ENCODE measurements around the gene LRRK1. TPM values are rescaled to one million over a fixed set of nuclear protein-coding genes. Genes with fewer than 3 reads are reported as not detected.

The LRRK1 gene
- total and polyA plus RNA-seq, 2 of the 13 experiments (the other 11 are each of a cell fraction or from before 2014, with no cell fraction given), result 0.13 to 1.2 TPM

DNA sequence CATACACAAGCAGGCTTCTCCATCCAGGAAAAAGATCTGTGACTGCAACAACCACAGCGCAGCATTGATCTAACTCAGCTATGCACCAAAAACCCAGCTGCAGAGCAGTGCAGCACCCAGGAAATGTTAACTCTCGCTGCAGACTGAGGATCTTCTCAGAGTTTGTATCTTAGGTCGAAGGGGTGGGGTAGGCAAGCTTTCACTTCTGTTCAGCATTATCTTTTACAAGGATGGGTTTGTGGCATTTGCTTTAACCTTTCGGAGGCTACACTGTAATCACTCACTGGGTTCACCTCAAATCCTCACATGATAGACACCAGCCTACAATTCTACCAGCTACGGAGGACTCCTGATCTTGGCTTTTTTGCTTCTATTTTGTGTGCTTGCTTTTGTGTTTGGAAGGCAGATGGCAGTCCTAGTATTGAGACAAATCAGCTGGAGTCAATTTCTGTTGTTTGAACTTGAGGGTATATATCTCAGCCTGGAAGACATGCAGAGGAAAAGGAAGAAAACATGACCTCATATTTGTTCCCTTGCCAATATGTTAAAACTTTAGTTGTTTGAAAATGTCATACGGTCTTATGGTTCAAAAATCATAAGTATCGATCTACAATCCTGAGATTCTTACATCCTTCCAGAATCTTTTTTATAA, 25.2 kb downstream of the LRRK1 start:
- Histone ChIP-seq H3K27ac (ENCODE audit: extremely low read length, insufficient read depth, low read length) (no peak overlapping the region), H3K9ac (ENCODE audit: insufficient read depth, low read depth, low read length) (no peak overlapping the region), H2AFZ (ENCODE audit: low read length) (no peak overlapping the region), H3K36me3 (replicated peaks in 1 of 2; ENCODE audit: control insufficient read depth in 1 of 2, insufficient read depth in 2 of 2, low read length in 2 of 2) (no peaks in the 10 kb centered on the region), H4K20me1 (ENCODE audit: insufficient read depth, low read length) (no peaks in the 10 kb centered on the region), H3K4me3 (replicated peaks in 1 of 3; ENCODE audit: insufficient read depth in 1 of 3, low read depth in 2 of 3, low read length in 3 of 3) (no peak overlapping the region), H3K4me1 (ENCODE audit: insufficient read depth, low read length) (no peaks in the 10 kb centered on the region), H3K79me2 (ENCODE audit: insufficient read depth, low read length) (no peaks in the 10 kb centered on the region), H3K9me3 (ENCODE audit: low read length) (no peaks in the 10 kb centered on the region), H3K4me2 (ENCODE audit: low read depth, low read length) (no peak overlapping the region), H3K27me3 (ENCODE audit: control insufficient read depth in 1 of 2, insufficient read depth in 2 of 2, low read length in 2 of 2) (peaks cover 1 to 52% of the 10 kb centered on the region in 2 experiments; a peak in 3 of 5 replicates)
- ATAC-seq, result no peak
- WGBS (ENCODE audit: low lambda C conversion rate), result 13% methylated on average over 5 of the region's 7 CpGs
- no TSS peak for BruUV-seq (replicated peaks)
- DNase-seq (ENCODE audit: low spot score), result no peak
- in situ Hi-C loops (cut with HindIII; ENCODE audit: extremely low pct_ligation_motif_present, low pct_unique_long_range_greater_than_20kb), result no loop called here
- no peak for FAIRE-seq
- intact Hi-C loops (cut with micrococcal nuclease; ENCODE audit: unreplicated experiment), result no loop called here
- no peak for TF ChIP-seq ZNF207 (IDR thresholded peaks at IDR 0.05; ENCODE audit: borderline replicate concordance)
- TF ChIP-seq ZNF17 (CRISPR knock-in tag; IDR thresholded peaks at IDR 0.05), result no peak
- no peak for TF ChIP-seq CEBPG (CRISPR knock-in tag; IDR thresholded peaks at IDR 0.05)
- no peak for TF ChIP-seq HNF1A (IDR thresholded peaks at IDR 0.05; ENCODE audit: low read depth)
- no peak for TF ChIP-seq HNF1A (CRISPR knock-in tag; IDR thresholded peaks at IDR 0.05; ENCODE audit: borderline replicate concordance)
- no peak for TF ChIP-seq NCOA5 (CRISPR knock-in tag; IDR thresholded peaks at IDR 0.05)
- TF ChIP-seq ZBTB3 (CRISPR knock-in tag; IDR thresholded peaks at IDR 0.05; ENCODE audit: borderline replicate concordance, low read depth), result no peak
- TF ChIP-seq ZNF142 (CRISPR knock-in tag; IDR thresholded peaks at IDR 0.05), result no peak
- ChIA-PET POLR2A (no interaction called here), CTCF (ENCODE audit: low intra/inter-chr PET ratio, low total read pairs) (no interaction called here)
